ENCODE measurements around the gene SNED1. TPM values are rescaled to one million over a fixed set of nuclear protein-coding genes. Genes with fewer than 3 reads are reported as not detected.
A peak's percentile ranks its signal among the peaks of the same experiment; 100 is the strongest.
"Not testable (repeated sequence)": the region's sequence is repeated elsewhere in the genome, so short reads cannot be mapped to it uniquely, and the experiment has no call there.

Gene SNED1
- polyA plus RNA-seq, 1 donor: 6.6 TPM

GRCh38 chr2:241094172-241094571 is 95.8 kb downstream of the SNED1 start:
- Histone ChIP-seq H3K4me1 (ENCODE audit: control insufficient read depth, insufficient read depth, low read length) (no peaks in the 10 kb centered on the region), H3K9me3 (ENCODE audit: control insufficient read depth, low read depth, low read length) (no peaks in the 10 kb centered on the region), H3K27ac (ENCODE audit: low read length) (no peak overlapping the region), H3K4me3 (ENCODE audit: low read length) (no peak overlapping the region), H3K27me3 (ENCODE audit: control insufficient read depth, insufficient read depth, low read length) (no peaks in the 10 kb centered on the region), H3K36me3 (ENCODE audit: control insufficient read depth, insufficient read depth, low read length) (peaks cover 86% of the 10 kb centered on the region)
- DNase-seq: no peak
- WGBS (ENCODE audit: insufficient coverage, low lambda C conversion rate): no CpG with 5 or more reads among the region's 7 CpGs

GRCh38 chr2:241094924-241095420 is 96.6 kb downstream of the SNED1 start:
- no peak for DNase-seq
- Histone ChIP-seq H3K27me3 (ENCODE audit: control insufficient read depth, insufficient read depth, low read length) (no peaks in the 10 kb centered on the region), H3K36me3 (ENCODE audit: control insufficient read depth, insufficient read depth, low read length) (peaks cover 87% of the 10 kb centered on the region), H3K4me1 (ENCODE audit: control insufficient read depth, insufficient read depth, low read length) (no peaks in the 10 kb centered on the region), H3K4me3 (ENCODE audit: low read length) (no peak overlapping the region), H3K27ac (ENCODE audit: low read length) (no peak overlapping the region), H3K9me3 (ENCODE audit: control insufficient read depth, low read depth, low read length) (no peaks in the 10 kb centered on the region)
- no CpG with 5 or more reads among the region's 6 CpGs for WGBS (ENCODE audit: insufficient coverage, low lambda C conversion rate)

GRCh38 chr2:241095594-241096290 is 97.3 kb downstream of the SNED1 start:
- H3K4me3 ChIP-seq (ENCODE audit: low read length): no peak overlapping the region
- H3K27ac ChIP-seq (ENCODE audit: low read length): no peak overlapping the region
- no peaks in the 10 kb centered on the region for H3K9me3 ChIP-seq (ENCODE audit: control insufficient read depth, low read depth, low read length)
- no peaks in the 10 kb centered on the region for H3K27me3 ChIP-seq (ENCODE audit: control insufficient read depth, insufficient read depth, low read length)
- DNase-seq: no peak
- 88% methylated on average over 11 of the region's 14 CpGs for WGBS (ENCODE audit: insufficient coverage, low lambda C conversion rate)
- peaks cover 83% of the 10 kb centered on the region for H3K36me3 ChIP-seq (ENCODE audit: control insufficient read depth, insufficient read depth, low read length)
- no peaks in the 10 kb centered on the region for H3K4me1 ChIP-seq (ENCODE audit: control insufficient read depth, insufficient read depth, low read length)

- no peak for DNase-seq
- Histone ChIP-seq H3K36me3 (ENCODE audit: control insufficient read depth, insufficient read depth, low read length) (peaks cover 71% of the 10 kb centered on the region), H3K9me3 (ENCODE audit: control insufficient read depth, low read depth, low read length) (no peaks in the 10 kb centered on the region), H3K27me3 (ENCODE audit: control insufficient read depth, insufficient read depth, low read length) (no peaks in the 10 kb centered on the region), H3K4me1 (ENCODE audit: control insufficient read depth, insufficient read depth, low read length) (no peaks in the 10 kb centered on the region), H3K27ac (ENCODE audit: low read length) (no peak overlapping the region), H3K4me3 (ENCODE audit: low read length) (no peak overlapping the region)
- WGBS (ENCODE audit: insufficient coverage, low lambda C conversion rate): no CpG with 5 or more reads among the region's 8 CpGs
Observed at GRCh38 chr2:241096979-241097378, 98.6 kb downstream of the SNED1 start.

GRCh38 chr2:241099246-241099645 is 100.8 kb downstream of the SNED1 start:
- Histone ChIP-seq H3K4me1 (ENCODE audit: control insufficient read depth, insufficient read depth, low read length) (no peaks in the 10 kb centered on the region), H3K27me3 (ENCODE audit: control insufficient read depth, insufficient read depth, low read length) (no peaks in the 10 kb centered on the region), H3K27ac (ENCODE audit: low read length) (no peak overlapping the region), H3K36me3 (ENCODE audit: control insufficient read depth, insufficient read depth, low read length) (peaks cover 49% of the 10 kb centered on the region), H3K9me3 (ENCODE audit: control insufficient read depth, low read depth, low read length) (no peaks in the 10 kb centered on the region), H3K4me3 (ENCODE audit: low read length) (no peak overlapping the region)
- no CpG with 5 or more reads among the region's 5 CpGs for WGBS (ENCODE audit: insufficient coverage, low lambda C conversion rate)
- no peak for DNase-seq

- peak; percentile 88 to 94 for DNase-seq
- Histone ChIP-seq H3K27ac (ENCODE audit: low read length) (peak within 1 kb of the TSS; percentile 86), H3K4me3 (ENCODE audit: low read length) (peak within 1 kb of the TSS; percentile 85), H3K36me3 (ENCODE audit: control insufficient read depth, insufficient read depth, low read length) (peaks cover 24% of the 10 kb centered on the region), H3K9me3 (ENCODE audit: control insufficient read depth, low read depth, low read length) (no peaks in the 10 kb centered on the region), H3K4me1 (ENCODE audit: control insufficient read depth, insufficient read depth, low read length) (no peaks in the 10 kb centered on the region), H3K27me3 (ENCODE audit: control insufficient read depth, insufficient read depth, low read length) (no peaks in the 10 kb centered on the region)
- no CpG with 5 or more reads among the region's 56 CpGs for WGBS (ENCODE audit: insufficient coverage, low lambda C conversion rate)
Observed at GRCh38 chr2:241102239-241102803, 103.9 kb downstream of the SNED1 start, which contains the start of gene MTERF4. Gene MTERF4 (minus strand): TSS chr2:241102287. CDS start chr2:241102273, 14 bp downstream.

GRCh38 chr2:241103176-241103595 is 104.8 kb downstream of the SNED1 start:
- no peak for DNase-seq
- Histone ChIP-seq H3K27ac (ENCODE audit: low read length) (peak overlapping the region; percentile 86), H3K9me3 (ENCODE audit: control insufficient read depth, low read depth, low read length) (no peaks in the 10 kb centered on the region), H3K27me3 (ENCODE audit: control insufficient read depth, insufficient read depth, low read length) (no peaks in the 10 kb centered on the region), H3K36me3 (ENCODE audit: control insufficient read depth, insufficient read depth, low read length) (peaks cover 18% of the 10 kb centered on the region), H3K4me1 (ENCODE audit: control insufficient read depth, insufficient read depth, low read length) (no peaks in the 10 kb centered on the region), H3K4me3 (ENCODE audit: low read length) (peak overlapping the region; percentile 85)
- 60% methylated on average over 1 of the region's 5 CpGs for WGBS (ENCODE audit: insufficient coverage, low lambda C conversion rate)

- H3K27ac ChIP-seq (ENCODE audit: low read length); H3K4me3 ChIP-seq (ENCODE audit: low read length); H3K36me3 ChIP-seq (ENCODE audit: control insufficient read depth, insufficient read depth, low read length); H3K27me3 ChIP-seq (ENCODE audit: control insufficient read depth, insufficient read depth, low read length); H3K9me3 ChIP-seq (ENCODE audit: control insufficient read depth, low read depth, low read length); H3K4me1 ChIP-seq (ENCODE audit: control insufficient read depth, insufficient read depth, low read length); DNase-seq: not testable (repeated sequence)
- WGBS (ENCODE audit: insufficient coverage, low lambda C conversion rate): no CpG with 5 or more reads among the region's 10 CpGs
Observed at GRCh38 chr2:241104611-241105010, 106.2 kb downstream of the SNED1 start.

GRCh38 chr2:241105641-241106040 is 107.2 kb downstream of the SNED1 start:
- no peak overlapping the region for H3K4me3 ChIP-seq (ENCODE audit: low read length)
- no peak overlapping the region for H3K27ac ChIP-seq (ENCODE audit: low read length)
- no CpG with 5 or more reads among the region's 3 CpGs for WGBS (ENCODE audit: insufficient coverage, low lambda C conversion rate)
- no peaks in the 10 kb centered on the region for H3K4me1 ChIP-seq (ENCODE audit: control insufficient read depth, insufficient read depth, low read length)
- DNase-seq: no peak
- peaks cover 3% of the 10 kb centered on the region for H3K36me3 ChIP-seq (ENCODE audit: control insufficient read depth, insufficient read depth, low read length)
- H3K9me3 ChIP-seq (ENCODE audit: control insufficient read depth, low read depth, low read length): no peaks in the 10 kb centered on the region
- H3K27me3 ChIP-seq (ENCODE audit: control insufficient read depth, insufficient read depth, low read length): no peaks in the 10 kb centered on the region

- Histone ChIP-seq H3K36me3 (ENCODE audit: control insufficient read depth, insufficient read depth, low read length) (peaks cover 7% of the 10 kb centered on the region), H3K27me3 (ENCODE audit: control insufficient read depth, insufficient read depth, low read length) (no peaks in the 10 kb centered on the region), H3K4me3 (ENCODE audit: low read length) (no peak overlapping the region), H3K27ac (ENCODE audit: low read length) (no peak overlapping the region), H3K4me1 (ENCODE audit: control insufficient read depth, insufficient read depth, low read length) (no peaks in the 10 kb centered on the region), H3K9me3 (ENCODE audit: control insufficient read depth, low read depth, low read length) (no peaks in the 10 kb centered on the region)
- no peak for DNase-seq
- no CpG with 5 or more reads among the region's 9 CpGs for WGBS (ENCODE audit: insufficient coverage, low lambda C conversion rate)
Observed at GRCh38 chr2:241107031-241107783, 108.8 kb downstream of the SNED1 start.

All from large intestine (tissue), 3 donors.